Activated CD8-positive, alpha-beta memory T cell treated with anti-CD3 and anti-CD28 coated beads for 1 hour (primary cell): ENCODE data around the gene KAT5.
"Not testable (repeated sequence)": the region's sequence is repeated elsewhere in the genome, so short reads cannot be mapped to it uniquely, and the experiment has no call there.

Source experiments
- DNase-seq, 2 donors: peaks; one replicate each; pipeline ENCODE4 v3.0.0-alpha.2; 2020; ENCODE audit warnings: low read depth in 1 of 2; ENCODE audit errors: extremely low read depth in 1 of 2

KAT5 gene

DNA sequence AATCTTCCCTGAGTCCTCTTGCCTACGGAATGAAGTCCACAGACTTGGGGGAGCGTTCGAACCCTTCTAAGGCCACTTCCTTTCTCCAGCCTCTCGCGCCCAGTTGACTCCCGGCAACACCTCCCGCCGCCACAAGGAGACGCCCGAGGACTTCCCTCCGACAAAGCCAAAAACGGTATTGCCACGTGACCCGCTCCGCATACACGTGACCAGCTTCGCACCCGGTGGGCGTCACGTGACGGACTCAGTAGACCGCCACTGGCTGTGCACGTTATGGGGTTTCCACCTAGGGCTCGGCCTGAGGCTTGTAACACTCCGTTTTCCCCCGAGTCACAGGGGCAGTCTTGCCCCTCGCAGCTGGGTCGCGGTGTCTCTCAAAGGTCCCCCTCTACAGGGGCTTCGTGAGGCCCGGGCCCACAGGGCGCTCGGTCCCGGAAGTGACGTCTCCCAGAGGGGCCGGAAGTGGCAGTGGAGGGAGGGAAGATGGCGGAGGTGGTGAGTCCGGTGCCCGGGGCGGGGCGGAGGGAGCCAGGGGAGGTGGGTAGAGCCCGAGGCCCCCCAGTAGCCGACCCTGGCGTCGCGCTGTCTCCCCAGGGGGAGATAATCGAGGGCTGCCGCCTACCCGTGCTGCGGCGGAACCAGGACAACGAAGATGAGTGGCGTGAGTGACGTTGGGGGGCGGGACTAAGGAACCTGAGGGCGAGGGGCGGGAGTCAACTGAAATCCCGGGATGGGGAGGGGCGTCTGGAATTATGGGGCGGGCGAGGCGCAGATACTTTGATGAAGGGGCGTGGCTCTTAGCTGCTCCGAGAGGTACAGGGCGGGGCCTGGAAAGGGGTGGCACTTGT lies at the start of gene KAT5:
KAT5 (plus strand) TSS at position 468 of the 848 bp plus-strand sequence; CDS start at position 484, 16 bp downstream.
- peak; percentile 94 to 95 for DNase-seq

DNA sequence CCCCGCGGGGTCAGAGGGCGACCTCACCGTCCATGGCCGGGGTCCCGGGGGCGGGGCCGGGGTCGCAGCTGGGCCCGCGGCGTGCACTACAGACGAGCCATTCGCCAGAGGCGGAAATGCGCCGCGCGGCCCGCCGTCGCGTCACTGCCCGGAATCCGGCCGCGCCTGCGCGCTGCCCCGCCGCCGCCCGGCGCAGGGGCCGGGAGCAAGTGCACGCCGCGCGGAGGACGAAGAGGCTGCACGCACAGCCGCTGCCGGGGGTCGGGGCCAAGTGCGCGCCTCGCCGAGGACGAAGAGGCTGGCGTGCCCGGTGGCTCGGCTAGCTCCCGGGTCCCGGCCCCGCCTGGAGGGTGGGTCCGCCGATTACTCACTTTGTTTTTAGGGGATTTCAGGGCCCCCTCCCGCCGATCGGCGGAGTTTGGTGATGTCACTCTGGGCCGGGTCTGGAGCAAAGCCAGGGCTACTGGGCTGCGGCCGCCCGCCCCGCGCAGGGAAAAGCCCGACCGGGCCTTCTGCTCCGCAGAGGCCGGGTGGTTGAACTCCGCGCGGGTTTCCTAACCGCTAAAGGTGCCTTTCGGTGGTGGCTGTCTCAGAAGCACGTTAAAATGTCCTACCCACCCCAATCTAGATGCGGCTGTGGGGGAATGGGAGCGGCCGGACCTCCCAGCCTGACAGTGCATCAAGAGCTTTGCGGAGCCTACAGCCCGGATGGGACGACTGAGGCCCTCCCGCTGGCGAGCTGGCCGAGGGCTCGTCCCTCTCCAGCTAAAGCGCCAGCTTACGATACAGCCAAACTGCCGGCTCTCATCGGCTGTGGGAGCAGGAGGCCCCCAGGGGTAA lies 49.0 kb upstream of the KAT5 start, which contains the start of gene RELA:
RELA (minus strand) TSS at position 118 of the 840 bp plus-strand sequence; CDS start at position 34, 84 bp downstream.
- DNase-seq, result peak; percentile 76 to 83

DNA sequence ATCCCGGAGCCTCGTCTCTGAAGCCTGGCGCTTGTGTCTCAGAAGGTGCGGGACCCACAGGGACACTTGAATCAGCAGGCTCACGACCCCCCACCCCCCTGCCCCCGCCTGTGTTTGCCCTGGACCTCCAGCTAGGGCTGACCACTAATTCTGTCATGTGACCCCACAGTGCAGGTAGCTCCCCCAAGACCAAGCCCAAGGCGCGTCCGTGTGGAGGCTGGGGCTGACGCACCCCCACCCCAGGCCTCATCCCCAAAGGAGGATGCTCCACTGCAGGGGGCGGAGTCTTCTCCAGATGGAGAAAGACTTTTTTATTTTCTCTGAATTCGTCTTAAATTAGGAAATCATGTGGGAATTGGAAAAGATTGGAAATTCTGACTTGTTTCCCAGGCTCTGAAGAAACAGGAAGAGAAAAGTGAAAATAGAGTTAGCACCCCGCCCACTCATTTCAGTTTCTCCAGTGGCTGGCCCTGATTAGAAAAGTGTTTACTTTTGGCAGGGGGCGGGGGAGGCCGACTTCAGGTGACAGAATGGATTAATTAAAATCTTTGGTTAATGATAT lies 48.3 kb upstream of the KAT5 start:
- DNase-seq, result no peak

DNA sequence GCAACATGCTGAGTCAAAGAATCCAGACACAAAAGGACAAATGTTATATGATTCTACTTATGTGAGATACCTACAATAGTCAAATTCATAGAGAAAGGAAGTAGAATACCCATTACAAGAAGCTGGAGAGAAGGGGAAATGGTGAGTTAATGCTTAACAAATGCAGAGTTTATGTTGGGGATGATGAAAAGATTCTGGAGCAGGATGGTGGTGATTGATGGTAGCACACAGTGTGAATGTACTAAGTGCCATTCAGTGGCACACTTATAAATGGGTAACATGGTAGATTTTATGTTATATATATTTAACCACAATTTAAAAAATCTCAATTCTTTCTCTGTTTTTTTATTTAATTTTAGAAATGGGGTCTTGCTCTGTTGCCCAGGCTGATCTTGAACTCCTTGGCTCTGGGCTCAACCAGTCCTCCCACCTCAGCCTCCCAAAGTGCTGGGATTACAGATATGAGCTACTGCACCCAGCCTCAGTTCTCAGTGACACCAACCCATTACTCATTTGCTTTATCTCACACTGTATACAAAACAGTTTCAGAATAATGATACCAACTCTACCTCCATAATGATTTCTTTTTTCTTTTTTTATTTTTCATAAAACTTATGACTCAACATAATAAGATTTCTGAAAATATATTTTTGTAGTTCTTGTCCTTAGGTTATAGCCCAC lies 39.7 kb upstream of the KAT5 start:
- DNase-seq, result no peak

DNA sequence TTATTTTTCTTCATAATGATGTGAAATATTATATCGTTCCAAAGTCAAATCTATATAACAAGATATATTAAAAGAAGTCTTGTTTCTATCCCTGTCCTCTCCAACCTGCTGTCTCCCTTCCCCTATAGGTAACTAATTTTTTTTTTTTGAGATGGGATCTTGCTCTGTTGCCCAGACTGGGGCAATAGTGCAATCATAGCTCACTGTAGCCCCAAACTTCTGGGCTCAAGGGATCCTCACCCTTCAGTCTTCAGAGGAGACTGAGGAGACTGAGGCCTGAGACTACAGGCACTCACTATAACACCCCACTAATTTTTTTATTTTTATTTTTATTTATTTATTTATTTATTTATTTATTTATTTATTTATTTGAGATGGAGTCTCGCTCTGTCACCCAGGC lies 39.1 kb upstream of the KAT5 start:
- no peak for DNase-seq

DNA sequence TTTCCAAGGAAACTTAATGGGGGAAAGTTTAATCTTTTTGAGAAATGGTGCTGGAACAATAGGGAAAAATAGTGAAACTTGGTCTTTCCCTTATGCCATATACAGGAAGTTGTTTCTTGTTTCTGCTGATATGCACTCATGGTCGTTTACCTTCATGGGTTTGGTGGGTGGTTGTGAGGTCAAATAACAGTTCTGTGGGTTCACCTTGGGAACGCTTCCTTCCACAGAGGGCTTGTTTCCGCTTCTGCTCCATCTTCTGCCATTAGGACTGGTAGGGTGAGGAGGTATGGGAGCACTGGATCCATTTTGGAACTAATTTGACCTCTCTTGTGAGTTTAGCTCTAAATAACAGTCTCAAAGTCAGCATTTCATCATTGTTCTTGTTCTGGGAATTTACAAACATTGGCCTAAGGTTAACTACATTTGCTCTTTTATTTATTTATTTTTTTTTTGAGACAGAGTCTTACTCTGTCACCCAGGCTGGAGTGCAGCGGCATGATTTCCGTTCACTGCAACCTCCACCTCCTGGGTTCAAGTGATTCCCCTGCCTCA lies 31.8 kb upstream of the KAT5 start:
- no peak for DNase-seq

DNA sequence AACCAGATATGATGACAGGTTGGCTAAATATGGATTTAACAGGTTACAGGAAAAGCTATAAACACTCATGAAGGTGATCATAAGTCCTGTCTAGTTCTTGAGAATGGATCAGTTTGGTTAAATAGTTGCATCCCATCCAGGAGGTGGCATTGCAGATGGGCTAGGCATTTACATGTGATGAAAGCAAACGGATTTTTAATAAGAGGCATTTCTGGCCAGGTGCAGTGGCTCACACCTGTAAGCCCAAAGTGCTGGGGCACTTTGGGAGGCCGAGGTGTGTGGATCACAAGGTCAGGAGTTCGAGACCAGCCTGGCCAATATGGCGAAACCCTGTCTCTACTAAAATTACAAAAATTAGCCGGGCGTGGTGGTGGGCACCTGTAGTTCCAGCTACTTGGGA lies 28.6 kb upstream of the KAT5 start:
- DNase-seq, result not testable (repeated sequence)

DNA sequence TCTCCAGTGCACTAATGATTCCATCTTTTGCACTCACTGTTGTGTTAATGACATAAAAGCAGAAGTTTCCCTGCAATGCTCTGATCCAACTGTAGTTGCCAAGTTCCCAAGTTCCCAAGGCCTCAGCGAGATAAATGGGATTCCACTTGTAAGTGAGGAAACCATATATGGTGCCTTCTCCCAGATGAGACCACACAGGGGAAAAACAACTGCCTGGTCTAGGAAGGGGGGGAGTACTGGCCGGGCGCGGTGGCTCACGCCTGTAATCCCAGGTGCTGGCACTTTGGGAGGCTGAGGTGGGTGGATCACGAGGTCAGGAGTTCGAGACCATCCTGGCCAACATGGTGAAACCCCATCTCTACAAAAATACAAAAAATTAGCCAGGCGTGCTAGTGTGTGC lies 26.1 kb upstream of the KAT5 start:
- DNase-seq, result no peak

DNA sequence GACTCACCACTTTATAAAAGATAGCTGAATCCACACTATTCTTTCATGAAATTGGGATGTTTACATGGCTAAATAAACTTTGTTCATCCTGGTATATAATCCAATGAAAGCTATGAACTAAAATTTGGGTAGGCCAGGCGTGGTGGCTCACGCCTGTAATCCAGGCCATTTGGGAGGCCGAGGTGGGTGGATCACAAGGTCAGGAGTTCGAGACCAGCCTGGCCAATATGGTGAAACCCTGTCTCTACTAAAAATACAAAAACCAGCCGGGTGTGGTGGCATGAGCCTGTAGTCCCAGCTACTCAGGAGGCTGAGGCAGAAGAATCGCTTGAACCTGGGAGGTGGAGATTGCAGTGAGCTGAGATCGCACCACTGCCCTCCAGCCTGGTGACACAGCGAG lies 20.2 kb upstream of the KAT5 start:
- not testable (repeated sequence) for DNase-seq

DNA sequence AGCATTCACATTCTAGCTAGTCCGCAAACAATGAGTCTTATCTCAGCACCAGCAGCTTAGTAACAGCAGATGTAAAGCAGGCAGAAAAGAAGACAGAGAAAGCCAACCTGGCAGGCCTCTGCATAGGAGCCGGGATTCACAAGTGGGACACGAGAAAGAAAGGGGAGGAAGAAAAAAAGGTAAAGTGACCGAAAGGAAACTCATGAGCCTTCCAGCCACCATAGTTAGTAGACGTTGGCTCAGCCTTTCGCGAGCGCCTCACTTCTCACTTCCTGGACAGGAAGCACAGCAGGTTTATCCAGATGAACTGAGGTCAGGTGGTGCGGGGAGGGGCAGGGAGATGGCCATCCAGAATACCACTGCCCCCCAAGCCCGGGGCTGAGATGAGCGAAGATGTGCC lies 19.7 kb upstream of the KAT5 start:
- DNase-seq, result no peak

DNA sequence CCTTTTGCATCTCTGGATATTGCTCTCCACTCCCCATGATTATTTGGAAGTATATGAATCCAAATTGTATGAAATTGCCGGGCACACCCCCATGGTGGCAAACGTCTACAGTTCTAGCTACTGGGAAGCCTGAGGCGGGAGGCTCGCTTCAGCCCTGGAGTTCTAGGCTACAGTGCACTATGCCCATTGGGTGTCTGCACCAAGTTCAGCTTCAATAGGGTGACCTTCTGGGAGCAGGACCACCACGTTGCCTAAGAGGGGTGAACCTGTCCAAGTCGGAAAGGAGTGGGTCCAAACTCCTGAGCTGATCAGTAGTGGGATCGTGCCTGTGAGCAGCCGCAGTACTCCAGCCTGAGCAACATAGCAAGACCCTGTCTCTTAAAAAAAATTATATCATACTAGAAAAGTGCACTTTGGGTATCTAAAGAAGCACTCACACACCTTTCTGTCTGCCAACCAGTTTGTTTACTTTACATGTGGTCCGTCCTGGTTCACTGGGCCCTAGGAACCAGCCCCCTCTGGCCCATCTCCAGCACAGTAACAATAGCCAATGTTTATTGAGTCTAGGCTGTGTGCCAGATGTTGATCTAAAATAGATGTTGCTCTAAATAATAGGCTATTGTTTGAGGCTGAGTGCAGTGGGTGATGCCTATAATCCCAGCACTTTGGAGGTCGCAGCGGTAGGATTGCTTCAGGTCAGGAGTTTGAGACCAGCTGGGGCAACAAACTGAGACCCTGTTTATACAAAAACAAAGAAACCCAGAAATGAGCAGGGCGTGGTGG lies 16.4 kb upstream of the KAT5 start:
- DNase-seq, result no peak

DNA sequence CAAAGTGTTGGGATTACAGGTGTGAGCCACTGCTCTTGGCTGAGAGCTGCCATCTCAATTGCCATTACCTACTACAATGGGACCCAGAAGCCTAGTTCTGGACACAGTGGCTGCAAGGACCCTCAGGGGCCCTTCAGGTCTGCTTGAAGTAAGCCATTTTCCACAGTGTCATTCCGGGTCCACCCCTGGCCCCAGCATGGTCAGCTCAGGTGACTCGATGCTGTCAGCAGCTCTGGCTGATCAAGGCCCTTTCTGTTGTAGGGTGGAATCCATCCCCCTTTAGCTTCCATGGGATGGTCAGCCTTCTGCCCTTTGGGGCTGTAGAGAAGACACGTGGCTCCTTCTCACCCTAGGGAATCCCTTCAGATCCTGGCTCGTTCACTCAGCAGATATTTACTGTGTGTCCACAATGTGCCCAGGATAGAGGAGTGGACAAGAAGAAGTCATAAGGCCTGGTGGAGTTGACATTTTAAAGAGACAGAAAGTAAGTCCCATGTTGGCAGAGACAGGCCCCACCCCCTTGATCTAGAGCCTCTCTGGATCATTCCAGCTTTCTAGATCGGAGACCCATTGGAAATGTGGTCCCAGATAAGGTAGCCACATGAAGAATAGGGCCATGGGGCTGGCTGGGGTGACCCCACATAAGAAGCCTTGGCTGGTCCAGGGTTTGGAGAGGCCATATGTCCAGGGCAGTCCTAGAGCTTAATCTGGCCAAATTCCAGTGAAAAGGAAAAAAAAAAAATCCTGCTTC lies 15.1 kb upstream of the KAT5 start:
- DNase-seq, result no peak

DNA sequence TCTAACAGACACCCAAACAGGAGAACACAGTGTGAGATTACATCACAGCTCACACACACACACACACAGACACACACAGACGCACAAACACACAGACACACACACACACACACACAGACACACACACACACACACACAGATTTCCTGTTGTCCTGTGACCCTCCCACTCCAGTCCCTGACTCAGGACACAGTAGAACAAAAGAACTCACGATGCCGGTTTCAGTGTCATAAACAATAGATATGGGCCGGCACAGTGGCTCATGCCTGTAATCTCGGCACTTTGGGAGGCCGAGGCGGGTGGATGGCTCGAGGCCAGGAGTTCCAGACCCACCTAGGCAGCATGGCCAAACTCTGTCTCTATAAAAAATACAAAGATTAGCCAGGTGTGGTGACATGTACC lies 13.8 kb upstream of the KAT5 start:
- DNase-seq, result no peak

DNA sequence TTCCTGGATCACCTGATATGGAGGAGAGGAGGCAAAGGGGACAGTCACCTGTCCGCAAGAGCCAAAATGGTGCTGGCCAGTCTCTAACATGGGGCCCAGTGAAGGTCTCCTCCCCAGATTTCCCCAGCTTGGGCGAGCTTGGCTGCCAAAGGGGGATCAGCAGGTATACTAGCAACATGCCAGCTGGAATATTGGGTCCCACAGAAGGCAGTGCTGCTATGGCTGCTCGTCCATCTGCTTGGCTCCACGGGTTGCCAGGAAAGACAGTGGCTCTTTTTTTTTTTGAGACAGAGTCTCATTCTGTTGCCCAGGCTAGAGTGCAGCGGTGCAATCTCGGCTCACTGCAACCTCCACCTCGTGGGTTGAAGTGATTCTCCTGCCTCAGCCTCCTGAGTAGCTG lies 12.7 kb upstream of the KAT5 start:
- DNase-seq, result no peak

DNA sequence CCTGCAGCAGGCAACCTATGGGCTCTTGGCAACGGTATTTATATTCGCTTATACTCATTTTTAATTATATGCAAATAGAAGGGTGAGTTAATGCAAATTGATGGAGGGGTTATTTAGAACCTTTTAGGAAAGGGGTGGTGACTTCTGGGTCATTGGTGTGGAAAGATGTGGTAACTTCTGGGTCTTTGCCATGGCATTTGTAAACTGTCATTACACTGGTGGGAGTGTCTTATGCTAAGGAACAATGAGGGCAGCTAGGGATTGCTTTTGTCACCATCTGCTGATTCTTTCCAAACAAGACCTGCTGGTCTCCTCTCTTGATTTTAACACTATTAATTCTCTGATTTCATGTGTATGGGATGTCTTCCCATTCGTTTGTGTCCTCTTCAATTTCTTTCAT lies 11.7 kb upstream of the KAT5 start:
- DNase-seq, result no peak

DNA sequence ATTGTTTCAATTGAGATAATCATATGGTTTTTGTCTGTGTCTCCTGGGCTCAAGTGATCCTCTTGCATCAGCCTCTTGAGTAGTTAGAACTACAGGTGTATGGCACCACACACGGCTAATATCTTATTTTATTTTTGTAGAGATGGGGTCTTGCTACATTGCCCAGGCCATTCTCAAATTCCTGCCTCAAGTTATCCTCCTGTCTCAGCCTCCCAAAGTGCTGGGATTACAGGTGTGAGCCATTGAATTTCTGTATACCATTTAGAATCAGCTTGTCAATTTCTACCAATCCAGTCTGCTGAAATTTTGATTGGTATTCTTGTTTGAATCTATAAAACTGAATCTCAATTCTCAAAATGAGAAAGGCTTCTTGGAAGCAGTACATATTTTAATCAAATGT lies 10.4 kb upstream of the KAT5 start:
- no peak for DNase-seq

DNA sequence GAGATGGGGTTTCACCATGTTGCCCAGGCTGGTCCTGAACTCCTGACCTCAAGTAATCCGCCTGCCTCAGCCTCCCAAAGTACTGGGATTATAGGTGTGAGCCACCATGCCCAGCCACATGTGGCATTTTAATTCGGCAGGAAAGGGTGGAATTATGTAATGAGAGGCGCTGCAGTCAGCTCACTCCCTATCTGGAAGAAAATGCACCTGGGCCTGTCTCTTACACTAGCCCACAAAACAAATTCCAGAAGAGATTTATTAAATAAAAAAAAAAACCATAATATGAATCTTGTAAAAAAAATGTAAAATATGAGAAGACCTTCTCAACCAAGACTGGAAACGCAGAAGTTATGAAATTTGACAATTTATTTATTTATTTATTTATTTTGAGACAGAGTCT lies 8.2 kb upstream of the KAT5 start:
- DNase-seq, result no peak

DNA sequence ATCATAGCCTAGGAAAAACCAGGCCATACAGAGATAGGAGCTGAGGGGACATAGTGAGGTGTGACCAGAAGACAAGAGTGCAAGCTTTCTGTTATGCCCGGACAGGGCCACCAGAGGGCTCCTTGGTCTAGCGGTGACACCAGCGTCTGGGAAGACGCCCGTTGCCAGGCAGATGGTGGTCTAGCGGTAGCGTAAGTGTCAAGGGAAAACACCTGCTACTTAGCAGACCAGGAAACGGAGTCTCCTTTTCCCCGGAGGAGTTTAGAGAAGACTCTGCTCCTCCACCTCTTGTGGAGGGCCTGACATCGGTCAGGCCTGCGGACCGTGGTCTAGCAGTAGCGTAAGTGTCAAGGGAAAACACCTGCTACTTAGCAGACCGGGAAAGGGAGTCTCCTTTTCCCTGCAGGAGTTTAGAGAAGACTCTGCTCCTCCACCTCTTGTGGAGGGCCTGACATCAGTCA lies 5.7 kb upstream of the KAT5 start:
- peak; percentile 46 to 56 for DNase-seq

DNA sequence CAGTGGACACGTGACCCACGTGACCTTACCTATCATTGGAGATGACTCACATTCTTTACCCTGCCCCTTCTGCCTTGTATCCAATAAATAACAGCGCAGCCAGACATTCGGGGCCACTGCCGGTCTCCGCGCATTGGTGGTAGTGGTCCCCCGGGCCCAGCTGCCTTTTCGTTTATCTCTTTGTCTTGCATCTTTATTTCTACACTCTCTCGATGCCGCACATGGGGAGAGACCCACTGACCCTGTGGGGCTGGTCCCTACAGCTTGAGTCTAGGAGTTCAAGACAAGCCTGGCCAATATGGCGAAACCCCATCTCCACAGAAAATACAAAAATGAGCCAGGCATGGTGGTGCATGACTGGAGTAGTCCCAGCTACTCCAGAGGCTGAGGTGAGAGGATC lies 5.0 kb upstream of the KAT5 start:
- not testable (repeated sequence) for DNase-seq
